SW480 (cell line): ENCODE results near the gene RAPGEF1.

Source experiments
- DNase-seq: peaks from one replicate; pipeline ENCODE4 v3.0.0-alpha.2; 2016; ENCODE audit warnings: low spot score

Gene RAPGEF1

DNA sequence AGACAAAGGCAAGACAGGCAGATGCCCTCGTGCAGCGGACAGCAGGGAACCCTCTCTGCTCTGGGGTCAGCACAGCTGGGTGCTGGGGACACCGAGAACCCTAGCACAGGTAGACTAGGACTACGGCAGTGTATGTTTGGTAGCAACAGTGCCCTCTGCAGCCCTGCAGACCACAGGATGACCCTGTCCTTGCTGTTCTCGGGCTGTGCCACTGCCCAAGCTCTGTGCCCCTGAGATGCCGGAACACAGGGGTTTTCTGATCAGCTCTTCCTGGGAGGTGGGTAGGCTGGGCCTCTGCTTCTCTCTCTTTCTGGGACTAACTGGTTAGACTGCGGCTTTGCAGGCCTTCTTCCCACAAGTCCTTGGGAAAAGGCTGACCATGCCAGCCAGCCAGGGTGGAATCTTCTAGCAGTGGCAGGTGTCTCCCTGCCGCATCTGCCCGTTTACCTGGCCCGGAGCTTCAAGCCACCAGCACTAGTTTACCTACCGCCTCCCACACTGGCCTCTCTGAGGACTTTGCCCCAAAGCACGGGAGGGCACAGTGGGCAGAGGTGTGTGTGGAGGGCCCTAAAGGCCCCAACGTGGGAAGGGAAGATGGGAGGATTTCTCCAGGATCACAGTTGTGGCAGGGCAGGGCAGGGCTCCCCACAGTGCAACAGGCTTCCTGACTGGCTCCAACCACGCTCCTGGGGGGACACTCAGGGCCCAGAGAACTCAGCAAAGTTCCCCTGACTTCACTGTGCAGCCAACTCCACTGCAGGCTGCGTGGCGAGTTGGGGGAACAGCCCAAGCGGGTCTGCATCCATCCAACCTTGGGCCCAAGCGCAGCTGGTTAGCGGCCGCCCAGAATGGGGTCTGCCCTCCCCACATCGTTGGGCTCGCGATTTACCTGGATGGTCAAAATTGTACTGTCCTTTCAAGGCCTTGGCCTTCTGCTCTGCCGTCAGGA is 210.0 kb downstream of the RAPGEF1 start:
- no peak for DNase-seq

DNA sequence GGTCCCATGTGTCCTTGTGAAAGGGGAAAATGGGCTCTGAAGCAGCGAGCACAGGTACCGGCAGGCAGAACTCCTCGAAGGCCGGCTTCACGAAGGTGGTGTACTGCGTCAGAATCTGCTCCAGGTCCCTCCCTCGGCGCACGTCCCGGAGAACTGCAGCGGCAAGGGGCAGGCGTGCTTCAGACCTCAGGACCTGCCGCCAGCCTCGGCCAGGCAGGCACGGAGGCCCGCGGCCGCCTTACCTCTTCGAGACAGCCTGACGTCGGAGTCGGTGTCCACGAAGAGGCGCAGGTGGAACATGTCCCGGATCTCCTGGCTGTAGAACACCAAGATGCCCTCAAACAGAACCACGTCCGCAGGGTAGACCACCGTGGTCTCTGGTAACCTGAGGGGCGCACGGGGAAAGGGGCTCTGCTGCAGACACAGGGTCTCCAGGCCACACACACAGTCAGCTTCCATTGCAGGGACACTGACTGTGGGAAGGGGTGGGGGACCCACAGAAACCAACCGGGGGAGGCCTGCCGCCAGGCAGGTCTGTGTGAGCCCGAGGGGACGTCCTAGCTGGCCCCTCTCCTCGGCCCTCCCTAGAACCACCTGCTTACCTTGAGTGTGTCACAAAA is 210.9 kb downstream of the RAPGEF1 start:
- no peak for DNase-seq

DNA sequence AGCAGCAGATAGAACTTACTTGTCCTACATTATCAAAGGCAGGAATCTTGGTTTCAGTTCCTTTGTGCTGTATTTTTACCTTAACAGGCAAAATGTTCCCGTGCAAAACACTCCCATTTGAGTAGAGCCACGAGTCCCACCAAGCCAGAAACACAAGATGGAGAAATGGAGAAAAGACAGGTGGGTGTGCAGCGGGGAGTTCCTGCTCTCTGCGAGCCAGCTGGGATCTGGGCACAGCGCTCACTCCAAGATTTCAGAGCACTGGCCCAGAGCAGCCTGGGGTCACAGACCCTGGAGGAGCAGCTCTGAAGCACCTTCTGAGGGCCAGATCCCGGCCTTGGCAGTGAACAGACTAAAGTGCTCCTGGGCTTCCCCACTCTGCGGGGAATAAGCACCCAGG is 211.7 kb downstream of the RAPGEF1 start:
- DNase-seq = no peak
